ENCODE measurements around the gene LRRC70.

GRCh38 chr5:62564101-62564500 lies 14.5 kb upstream of the LRRC70 start:
- TF ChIP-seq, protein P1, sequence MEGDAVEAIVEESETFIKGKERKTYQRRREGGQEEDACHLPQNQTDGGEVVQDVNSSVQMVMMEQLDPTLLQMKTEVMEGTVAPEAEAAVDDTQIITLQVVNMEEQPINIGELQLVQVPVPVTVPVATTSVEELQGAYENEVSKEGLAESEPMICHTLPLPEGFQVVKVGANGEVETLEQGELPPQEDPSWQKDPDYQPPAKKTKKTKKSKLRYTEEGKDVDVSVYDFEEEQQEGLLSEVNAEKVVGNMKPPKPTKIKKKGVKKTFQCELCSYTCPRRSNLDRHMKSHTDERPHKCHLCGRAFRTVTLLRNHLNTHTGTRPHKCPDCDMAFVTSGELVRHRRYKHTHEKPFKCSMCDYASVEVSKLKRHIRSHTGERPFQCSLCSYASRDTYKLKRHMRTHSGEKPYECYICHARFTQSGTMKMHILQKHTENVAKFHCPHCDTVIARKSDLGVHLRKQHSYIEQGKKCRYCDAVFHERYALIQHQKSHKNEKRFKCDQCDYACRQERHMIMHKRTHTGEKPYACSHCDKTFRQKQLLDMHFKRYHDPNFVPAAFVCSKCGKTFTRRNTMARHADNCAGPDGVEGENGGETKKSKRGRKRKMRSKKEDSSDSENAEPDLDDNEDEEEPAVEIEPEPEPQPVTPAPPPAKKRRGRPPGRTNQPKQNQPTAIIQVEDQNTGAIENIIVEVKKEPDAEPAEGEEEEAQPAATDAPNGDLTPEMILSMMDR (IDR thresholded peaks at IDR 0.05), result no peak
- TF ChIP-seq EP300 (IDR thresholded peaks at IDR 0.05) (no peak), POLR2A (IDR thresholded peaks at IDR 0.05) (no peak)
